Measurements from ENCODE around the gene MRPL34.
"Not testable (repeated sequence)": the region's sequence is repeated elsewhere in the genome, so short reads cannot be mapped to it uniquely, and the experiment has no call there.

The MRPL34 gene

GRCh38 chr19:17305517-17306284, at the start of gene MRPL34:
TSS of gene MRPL34 (plus strand) at chr19:17305872. CDS start at chr19:17305893, 21 bp downstream.
- DNase-seq (ENCODE audit: low spot score) = peak; percentile 92

- no peak for DNase-seq (ENCODE audit: low spot score)
These were observed 49.5 kb upstream of the MRPL34 start for GRCh38 chr19:17256130-17256529.

- no peak for DNase-seq (ENCODE audit: low spot score)
These were observed 46.4 kb upstream of the MRPL34 start for GRCh38 chr19:17259118-17259780.

DNA sequence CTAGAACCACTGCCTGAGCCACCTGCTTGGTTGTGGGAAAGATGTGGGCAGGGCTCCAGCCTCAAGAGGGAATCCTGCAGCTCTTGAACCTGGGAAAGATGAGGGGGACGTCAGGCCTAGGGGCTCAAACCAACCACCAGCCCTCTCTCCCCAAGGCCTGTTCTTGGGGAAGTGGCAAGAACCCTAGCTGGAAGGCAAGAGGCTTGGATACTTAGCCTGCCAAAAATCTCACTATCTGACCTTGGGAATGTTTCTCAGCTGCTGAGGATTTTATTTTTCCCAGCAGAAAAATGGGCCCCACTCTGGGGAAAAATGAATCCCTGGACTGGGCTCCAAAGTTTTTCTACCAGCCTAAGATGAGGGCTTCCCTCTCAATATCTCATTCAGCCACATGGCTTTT, 45.7 kb upstream of the MRPL34 start:
- no peak for DNase-seq (ENCODE audit: low spot score)

GRCh38 chr19:17260842-17261325, 44.8 kb upstream of the MRPL34 start:
- peak; percentile 89 for DNase-seq (ENCODE audit: low spot score)

DNA sequence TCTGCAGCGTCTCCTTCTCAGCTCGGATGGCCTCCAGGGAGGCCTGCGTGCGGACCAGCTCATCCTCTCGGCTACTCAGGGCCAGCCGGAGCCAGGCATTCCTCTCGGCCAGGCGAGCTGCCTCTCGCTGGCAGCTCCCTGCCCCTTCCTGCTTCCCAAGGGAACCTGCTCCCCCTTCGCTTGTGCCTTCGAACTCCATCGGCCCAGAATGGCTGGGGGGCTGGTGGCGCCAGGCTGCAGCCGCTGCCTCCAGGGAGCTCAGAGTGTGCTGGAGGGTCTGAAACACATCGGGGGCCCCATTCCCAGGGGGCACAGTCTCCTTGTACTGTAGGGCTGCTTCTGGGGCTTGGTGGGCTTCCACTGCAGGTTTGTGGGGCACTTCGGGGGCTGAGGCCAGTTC, 43.1 kb upstream of the MRPL34 start:
- no peak for DNase-seq (ENCODE audit: low spot score)

DNA sequence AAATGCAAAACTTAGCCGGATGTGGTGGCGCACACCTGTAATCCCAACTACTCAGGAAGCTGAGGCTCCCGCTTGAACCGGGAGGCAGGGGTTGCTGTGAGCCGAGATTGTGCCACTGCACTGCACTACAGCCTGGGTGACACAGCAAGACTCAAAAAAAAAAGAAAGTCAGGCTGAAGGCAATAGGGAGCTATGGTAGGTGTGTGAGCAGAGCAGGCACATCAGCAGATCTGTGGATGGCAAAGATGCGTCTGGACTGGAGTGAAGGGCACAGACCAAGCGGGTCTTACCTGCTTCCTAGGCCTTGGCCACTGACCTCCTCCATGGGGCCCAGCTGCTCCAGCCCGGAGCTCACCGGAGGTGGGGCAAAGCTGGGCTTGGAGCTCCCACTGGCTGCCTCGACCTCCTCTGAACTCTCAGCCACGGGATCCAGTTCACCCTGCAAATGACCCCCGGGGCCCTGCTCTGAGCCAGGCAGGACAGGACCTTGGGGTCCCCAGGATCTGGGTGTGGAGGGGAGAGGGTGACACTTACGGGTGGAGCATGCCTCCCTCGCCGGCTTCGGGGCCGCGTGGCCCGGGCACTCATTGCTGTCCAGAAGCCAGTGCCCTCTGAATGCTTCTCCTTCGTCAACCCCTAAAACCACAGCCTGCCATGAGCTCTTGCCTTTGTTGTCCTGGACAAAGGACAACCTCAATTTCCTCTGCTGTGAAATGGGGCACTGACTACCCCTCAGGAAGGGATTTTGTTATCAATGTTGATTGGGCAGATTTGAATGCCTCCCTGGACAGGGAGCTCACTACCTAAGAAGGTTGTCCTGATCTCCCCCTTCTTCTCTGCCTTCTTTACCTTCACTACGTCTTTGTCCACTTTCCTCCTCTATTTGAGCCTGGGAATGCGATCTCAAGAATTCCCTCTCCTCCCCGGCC, 41.7 kb upstream of the MRPL34 start:
- no peak for DNase-seq (ENCODE audit: low spot score)

DNA sequence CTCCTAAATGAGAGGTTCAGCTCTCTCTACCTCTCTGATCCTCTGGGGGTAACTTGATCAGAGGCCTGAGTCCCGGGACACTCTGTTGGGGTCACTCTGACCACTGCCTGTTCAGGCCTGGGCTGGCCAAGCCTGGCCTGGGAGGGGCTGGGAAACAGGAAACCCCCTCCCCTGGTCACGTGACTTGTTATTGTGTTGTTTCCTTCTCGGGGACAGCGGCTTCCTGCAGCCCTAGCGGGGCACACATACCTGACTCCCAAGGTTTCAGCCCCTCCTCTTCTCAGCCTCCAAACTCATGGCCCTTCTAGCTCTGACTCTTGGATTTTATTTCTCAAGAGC, 41.1 kb upstream of the MRPL34 start, which contains the start of gene USHBP1:
Gene USHBP1 (minus strand): TSS at position 105 of the 339 bp plus-strand sequence. CDS start 446 bp downstream, outside the sequence.
- no peak for DNase-seq (ENCODE audit: low spot score)

DNA sequence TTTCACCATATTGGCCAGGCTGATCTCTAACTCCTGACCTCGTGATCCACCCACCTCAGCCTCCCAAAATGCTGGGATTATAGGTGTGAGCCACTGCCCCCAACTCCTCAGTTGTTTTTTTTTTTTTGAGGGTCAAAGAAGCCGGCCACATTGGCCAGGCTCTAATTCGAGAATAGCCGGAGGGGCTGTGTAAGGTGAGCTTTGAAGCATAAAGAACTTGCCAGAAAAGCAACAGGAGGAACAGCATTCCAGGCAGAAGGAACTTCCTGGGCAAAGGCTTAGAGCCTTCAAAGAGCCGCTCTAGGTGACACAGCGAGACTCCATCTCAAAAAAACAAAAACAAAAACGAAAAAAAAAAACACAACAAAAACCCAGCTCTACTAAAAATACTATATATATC, 39.6 kb upstream of the MRPL34 start:
- DNase-seq (ENCODE audit: low spot score) = no peak

GRCh38 chr19:17266589-17266974, 39.1 kb upstream of the MRPL34 start:
- DNase-seq (ENCODE audit: low spot score) = no peak

GRCh38 chr19:17266975-17267788, 38.5 kb upstream of the MRPL34 start, which contains the start of gene BABAM1:
TSS of gene BABAM1 (plus strand) at chr19:17267443. CDS start at chr19:17268807, 1,364 bp downstream.
- DNase-seq (ENCODE audit: low spot score) = peak; percentile 100

DNA sequence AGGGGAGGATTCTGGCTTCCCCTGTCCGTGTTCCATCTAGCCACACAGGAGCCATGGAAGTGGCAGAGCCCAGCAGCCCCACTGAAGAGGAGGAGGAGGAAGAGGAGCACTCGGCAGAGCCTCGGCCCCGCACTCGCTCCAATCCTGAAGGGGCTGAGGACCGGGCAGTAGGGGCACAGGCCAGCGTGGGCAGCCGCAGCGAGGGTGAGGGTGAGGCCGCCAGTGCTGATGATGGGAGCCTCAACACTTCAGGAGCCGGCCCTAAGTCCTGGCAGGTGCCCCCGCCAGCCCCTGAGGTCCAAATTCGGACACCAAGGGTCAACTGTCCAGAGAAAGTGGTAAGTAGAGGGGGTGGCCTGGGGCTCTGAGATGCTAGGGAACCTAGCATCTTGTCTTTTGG, 36.9 kb upstream of the MRPL34 start:
- DNase-seq (ENCODE audit: low spot score) = no peak

GRCh38 chr19:17274892-17275291, 30.8 kb upstream of the MRPL34 start:
- not testable (repeated sequence) for DNase-seq (ENCODE audit: low spot score)

DNA sequence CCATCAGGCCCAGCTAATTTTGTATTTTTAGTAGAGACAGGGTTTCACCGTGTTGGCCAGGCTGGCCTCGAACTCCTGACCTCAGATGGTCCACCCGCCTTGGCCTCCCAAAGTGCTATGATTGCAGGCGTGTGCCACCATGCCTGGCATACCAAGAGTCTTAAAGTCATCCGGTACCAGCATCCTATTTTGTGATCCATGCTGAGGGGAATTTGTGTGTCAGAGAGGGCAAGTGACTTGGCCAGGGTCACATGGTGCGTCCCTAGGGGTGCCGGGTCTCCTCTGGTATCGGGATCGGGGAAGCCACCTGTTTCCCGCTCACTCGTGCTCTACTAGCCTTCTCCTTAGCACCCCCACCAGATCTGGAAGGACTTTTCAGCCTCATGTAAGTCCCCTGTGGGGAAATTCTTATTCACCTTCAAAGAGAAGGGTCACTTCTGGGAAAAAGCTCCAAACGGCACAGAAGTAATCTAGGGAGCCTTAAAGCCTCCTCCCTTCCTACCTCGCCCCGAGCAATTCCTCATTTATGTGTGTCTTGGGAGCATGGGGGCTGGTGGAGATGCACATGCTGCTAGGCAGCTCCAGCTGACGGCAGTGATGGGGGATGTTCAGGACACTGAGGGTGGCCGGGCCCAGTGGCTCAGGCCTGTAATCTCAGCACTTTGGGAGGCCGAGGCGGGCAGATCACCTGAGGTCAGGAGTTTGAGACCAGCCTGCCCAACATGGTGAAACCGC, 30.1 kb upstream of the MRPL34 start:
- DNase-seq (ENCODE audit: low spot score) = no peak

GRCh38 chr19:17279436-17279835, 26.2 kb upstream of the MRPL34 start:
- DNase-seq (ENCODE audit: low spot score) = no peak

- peak; percentile 35 for DNase-seq (ENCODE audit: low spot score)
These were observed 24.0 kb upstream of the MRPL34 start, which contains the start of gene ANKLE1 for GRCh38 chr19:17281391-17282304. TSS of gene ANKLE1 (plus strand) at chr19:17281901. CDS start at chr19:17281921, 20 bp downstream.

GRCh38 chr19:17282488-17283125, 23.1 kb upstream of the MRPL34 start:
- peak; percentile 84 for DNase-seq (ENCODE audit: low spot score)

- DNase-seq (ENCODE audit: low spot score) = no peak
These were observed 22.1 kb upstream of the MRPL34 start for GRCh38 chr19:17283504-17283996.
